Osteocyte (in vitro differentiated cells): ENCODE results near the gene TMSB15C. TPM values are rescaled to one million over a fixed set of nuclear protein-coding genes. Genes with fewer than 3 reads are reported as not detected.
"Not testable (repeated sequence)": the region's sequence is repeated elsewhere in the genome, so short reads cannot be mapped to it uniquely, and the experiment has no call there.

Experiments
- DNase-seq: peaks from one replicate; pipeline ENCODE4 v3.0.0; 2021; ENCODE audit warnings: mixed read lengths; ENCODE audit not compliant: unreplicated experiment; ENCODE audit errors: extremely low spot score
- H3K27ac Mint-ChIP-seq: one replicate; pipeline ENCODE4 v1.8.0; 2021; ENCODE audit warnings: mild to moderate bottlenecking, mixed read lengths; ENCODE audit not compliant: unreplicated experiment
- H3K27me3 Mint-ChIP-seq: one replicate; pipeline ENCODE4 v1.8.0; 2021; ENCODE audit warnings: mixed read lengths; ENCODE audit not compliant: unreplicated experiment
- H3K36me3 Mint-ChIP-seq: one replicate; pipeline ENCODE4 v1.8.0; 2021; ENCODE audit warnings: mixed read lengths; ENCODE audit not compliant: unreplicated experiment
- H3K4me1 Mint-ChIP-seq: one replicate; pipeline ENCODE4 v1.8.0; 2021; ENCODE audit warnings: mixed read lengths; ENCODE audit not compliant: unreplicated experiment
- H3K4me3 Mint-ChIP-seq: one replicate; pipeline ENCODE4 v1.8.0; 2021; ENCODE audit warnings: mild to moderate bottlenecking, moderate library complexity, mixed read lengths; ENCODE audit not compliant: unreplicated experiment
- H3K9me3 Mint-ChIP-seq: one replicate; pipeline ENCODE4 v1.8.0; 2021; ENCODE audit warnings: mixed read lengths; ENCODE audit not compliant: unreplicated experiment
- total RNA-seq: library from RNA; stranded (reverse); gene quantifications from 2 replicates; pipeline ENCODE4 v1.2.1, GENCODE V29; 2021
- TF ChIP-seq, protein P1 (sequence below): fragments of 200-600 bp; sonication (generic); IDR thresholded peaks from 2 replicates; pipeline ENCODE4 v1.5.0; 2021; ENCODE audit warnings: antibody characterized with exemption, mild to moderate bottlenecking, moderate library complexity

TMSB15C gene
- total RNA-seq, 1 donor from 2014 or later = 3.9 TPM

DNA sequence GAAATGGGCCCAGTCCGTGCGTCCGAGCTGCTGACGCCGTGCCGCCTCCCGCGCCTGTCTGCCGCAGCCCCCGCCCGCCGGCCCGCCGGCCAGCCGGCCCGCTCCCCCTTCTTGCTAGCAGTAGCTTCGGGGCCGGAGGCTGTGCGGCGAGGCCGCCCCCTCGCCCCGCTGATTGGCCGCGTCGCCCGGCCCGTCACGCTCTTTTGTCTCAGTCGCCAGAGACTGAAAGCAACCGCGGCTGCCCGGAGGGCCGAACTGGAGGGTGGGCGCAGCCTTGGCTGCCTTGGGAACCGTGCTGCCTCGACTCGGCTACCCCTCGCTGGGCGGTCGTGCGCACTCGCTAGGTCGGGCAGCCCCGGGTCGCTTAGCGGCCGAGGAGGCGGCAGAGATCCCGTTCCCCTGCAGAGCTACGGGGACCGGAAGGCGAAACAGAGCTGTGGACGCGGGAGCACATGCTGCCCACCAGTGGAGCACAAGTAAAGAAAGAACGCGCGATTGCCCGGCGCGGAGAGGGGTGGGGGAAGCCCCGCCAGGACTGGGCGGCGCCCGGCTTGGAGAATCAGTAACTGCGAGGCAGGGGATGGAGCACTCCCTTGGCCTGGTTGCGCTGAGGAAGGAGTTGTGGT is 36.4 kb upstream of the TMSB15C start, which contains the start of gene ZCCHC18:
Gene ZCCHC18, plus strand, starts transcription at position 198 of the 626 bp plus-strand sequence. CDS start 1,589 bp downstream, outside the sequence.
- Mint-ChIP-seq H3K36me3 (no peaks in the 10 kb centered on the region), H3K27ac (peak within 1 kb of the TSS; percentile 91), H3K27me3 (no peaks in the 10 kb centered on the region), H3K4me1 (peaks cover 6% of the 10 kb centered on the region), H3K9me3 (no peaks in the 10 kb centered on the region), H3K4me3 (peak within 1 kb of the TSS; percentile 87)
- DNase-seq = peak; percentile 89
- TF ChIP-seq, protein P1, sequence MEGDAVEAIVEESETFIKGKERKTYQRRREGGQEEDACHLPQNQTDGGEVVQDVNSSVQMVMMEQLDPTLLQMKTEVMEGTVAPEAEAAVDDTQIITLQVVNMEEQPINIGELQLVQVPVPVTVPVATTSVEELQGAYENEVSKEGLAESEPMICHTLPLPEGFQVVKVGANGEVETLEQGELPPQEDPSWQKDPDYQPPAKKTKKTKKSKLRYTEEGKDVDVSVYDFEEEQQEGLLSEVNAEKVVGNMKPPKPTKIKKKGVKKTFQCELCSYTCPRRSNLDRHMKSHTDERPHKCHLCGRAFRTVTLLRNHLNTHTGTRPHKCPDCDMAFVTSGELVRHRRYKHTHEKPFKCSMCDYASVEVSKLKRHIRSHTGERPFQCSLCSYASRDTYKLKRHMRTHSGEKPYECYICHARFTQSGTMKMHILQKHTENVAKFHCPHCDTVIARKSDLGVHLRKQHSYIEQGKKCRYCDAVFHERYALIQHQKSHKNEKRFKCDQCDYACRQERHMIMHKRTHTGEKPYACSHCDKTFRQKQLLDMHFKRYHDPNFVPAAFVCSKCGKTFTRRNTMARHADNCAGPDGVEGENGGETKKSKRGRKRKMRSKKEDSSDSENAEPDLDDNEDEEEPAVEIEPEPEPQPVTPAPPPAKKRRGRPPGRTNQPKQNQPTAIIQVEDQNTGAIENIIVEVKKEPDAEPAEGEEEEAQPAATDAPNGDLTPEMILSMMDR = no peak

DNA sequence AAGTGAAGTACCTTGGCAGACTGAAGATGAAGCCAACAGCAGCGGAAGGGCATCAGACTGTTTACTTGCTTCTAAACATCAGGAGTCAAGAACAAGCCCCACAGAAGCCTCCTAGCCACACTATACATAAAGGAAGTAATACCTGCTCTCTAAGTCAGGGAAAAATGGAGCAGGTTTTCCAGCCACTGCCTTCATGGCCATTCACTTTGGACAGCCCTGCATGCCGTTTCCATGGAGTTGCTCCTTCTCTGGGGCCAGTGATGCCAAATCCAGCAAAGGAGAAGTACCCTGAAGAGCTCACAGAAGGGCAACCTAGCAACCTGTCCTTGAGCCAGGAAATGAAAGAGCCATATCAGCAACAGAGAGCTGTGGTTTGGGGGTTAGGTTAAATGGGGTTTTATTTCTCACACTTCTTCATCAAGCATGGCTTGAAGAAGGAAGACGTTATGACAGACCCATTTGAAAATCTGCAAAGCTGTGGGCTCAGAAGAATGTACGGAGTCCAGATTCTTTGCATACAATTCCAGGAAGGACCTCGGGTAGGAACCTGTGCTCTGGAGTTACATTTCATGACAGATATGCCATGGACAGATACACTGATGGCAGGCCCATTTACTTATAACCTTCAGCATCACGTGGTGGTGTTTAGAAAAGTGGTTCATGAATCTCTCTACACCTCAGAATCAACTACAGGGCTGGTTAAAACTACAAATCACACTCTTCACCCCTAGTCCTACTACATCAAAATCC is 34.6 kb upstream of the TMSB15C start:
- not testable (repeated sequence) for H3K36me3 Mint-ChIP-seq, H3K9me3 Mint-ChIP-seq, H3K4me3 Mint-ChIP-seq, DNase-seq, H3K4me1 Mint-ChIP-seq, H3K27me3 Mint-ChIP-seq, H3K27ac Mint-ChIP-seq

DNA sequence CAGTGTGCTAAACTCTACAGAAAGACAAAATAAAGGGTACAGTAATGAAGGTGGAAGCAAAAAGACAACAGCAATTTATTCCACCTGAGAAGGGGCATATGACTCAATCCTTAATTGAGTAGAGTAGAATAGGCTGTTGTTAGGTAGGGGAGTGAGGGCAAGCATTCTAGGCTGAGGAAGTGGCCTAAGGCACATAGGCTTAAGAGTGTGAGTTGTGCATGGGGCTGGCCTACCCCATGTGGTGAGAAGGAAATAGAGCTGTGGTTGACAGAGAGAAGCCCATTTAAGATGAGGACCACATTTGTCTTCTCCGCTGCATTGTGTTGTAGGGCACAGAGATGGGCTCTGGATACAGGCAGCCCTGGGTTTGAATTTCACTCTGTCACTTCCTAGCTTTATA is 32.9 kb upstream of the TMSB15C start:
- no peak for DNase-seq
- H3K27ac Mint-ChIP-seq = no peak overlapping the region
- peaks cover 6% of the 10 kb centered on the region for H3K4me1 Mint-ChIP-seq
- H3K4me3 Mint-ChIP-seq = no peak overlapping the region
- no peaks in the 10 kb centered on the region for H3K27me3 Mint-ChIP-seq
- no peaks in the 10 kb centered on the region for H3K36me3 Mint-ChIP-seq
- no peaks in the 10 kb centered on the region for H3K9me3 Mint-ChIP-seq
- TF ChIP-seq, protein P1 = no peak

DNA sequence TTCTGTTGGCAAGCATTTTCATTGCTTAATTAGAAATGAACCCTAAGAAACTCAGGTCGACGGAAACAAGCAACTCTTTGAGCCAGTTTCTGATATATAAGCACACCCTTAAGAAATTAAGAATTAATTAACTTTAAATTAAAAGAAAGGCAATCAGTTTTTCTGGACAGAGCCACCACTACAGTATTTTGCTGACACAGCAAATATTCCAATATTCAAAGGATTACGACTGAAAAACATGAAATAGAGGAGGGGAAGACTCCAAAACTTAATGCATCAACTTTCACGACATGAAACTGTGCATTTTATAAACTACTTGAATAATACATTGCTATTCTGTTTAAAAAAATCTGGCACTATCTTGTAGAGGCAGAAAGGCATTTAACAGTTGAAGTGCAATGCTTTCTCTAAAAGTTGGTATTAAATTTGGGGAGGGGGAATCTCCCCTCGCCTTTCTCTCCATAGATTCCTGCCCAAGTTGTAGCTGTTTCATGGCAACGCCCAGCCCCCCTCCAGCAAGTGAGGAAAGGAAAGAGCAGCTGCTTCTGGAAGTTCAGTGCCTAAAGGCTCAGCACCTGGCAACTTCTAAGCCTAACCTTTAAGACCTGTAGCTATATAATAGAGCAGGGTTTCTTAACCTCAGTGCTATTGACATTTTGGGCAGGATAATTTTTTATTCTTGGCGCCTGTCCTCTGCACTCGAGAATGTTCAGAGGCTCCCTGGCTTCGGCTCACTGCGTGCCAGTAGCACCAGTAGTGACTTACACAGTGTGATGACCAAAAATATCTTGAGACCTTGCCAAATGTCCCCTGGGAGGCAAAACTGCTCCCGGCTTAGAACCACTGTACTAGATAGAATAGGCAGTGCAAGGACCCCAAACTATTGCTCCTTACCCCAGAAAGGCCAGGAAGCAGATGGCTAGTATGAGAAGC is 29.6 kb upstream of the TMSB15C start:
- Mint-ChIP-seq H3K4me3 (no peak overlapping the region), H3K27ac (no peak overlapping the region), H3K9me3 (no peaks in the 10 kb centered on the region), H3K27me3 (no peaks in the 10 kb centered on the region), H3K36me3 (no peaks in the 10 kb centered on the region), H3K4me1 (no peaks in the 10 kb centered on the region)
- TF ChIP-seq, protein P1 = no peak
- no peak for DNase-seq

DNA sequence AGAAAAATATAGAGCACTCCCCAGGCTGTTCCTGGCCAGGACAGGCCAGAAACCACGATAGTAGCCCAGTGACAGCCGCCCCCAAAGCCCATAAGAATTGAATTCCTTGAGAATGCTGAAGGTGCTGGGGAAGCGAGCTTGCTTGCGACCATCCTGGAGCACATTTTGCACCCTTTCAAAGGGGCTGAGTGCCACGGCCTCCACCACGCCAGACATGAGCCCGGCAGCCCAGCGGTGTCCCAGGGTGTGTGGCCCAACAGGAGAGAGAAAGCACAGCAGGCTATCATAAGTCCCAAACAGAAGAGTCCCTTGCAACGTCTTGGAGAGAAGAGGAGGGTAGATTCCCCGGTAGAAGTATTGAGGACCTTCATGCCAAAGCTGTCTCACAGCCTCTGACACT is 28.6 kb upstream of the TMSB15C start:
- no peak for DNase-seq
- Mint-ChIP-seq H3K36me3 (no peaks in the 10 kb centered on the region), H3K27me3 (no peaks in the 10 kb centered on the region), H3K4me3 (no peak overlapping the region), H3K4me1 (no peaks in the 10 kb centered on the region), H3K9me3 (no peaks in the 10 kb centered on the region), H3K27ac (no peak overlapping the region)
- TF ChIP-seq, protein P1 = no peak
